Naive thymus-derived CD4-positive, alpha-beta T cell (primary cell): ENCODE results near the gene TEX29. TPM values are rescaled to one million over a fixed set of nuclear protein-coding genes. Genes with fewer than 3 reads are reported as not detected.

ENCODE experiments used
- ATAC-seq: fragments of 150-1000 bp; cut with Tn5 transposase; 2 replicates; pipeline ENCODE4 v1.10.0; 2021; ENCODE audit warnings: mild to moderate bottlenecking, moderate library complexity
- CTCF ChIA-PET: fragments of 350-600 bp; sonication (Branson Sonifier 250); formaldehyde crosslinking; loops from one replicate; lab custom pipeline; 2021; ENCODE audit warnings: antibody characterized with exemption; lab: Charles Lee
- POLR2A ChIA-PET: fragments of 350-600 bp; sonication (Branson Sonifier 250); formaldehyde crosslinking; loops from one replicate; lab custom pipeline; 2021; ENCODE audit warnings: antibody characterized with exemption, inconsistent platforms; lab: Charles Lee
- DNase-seq, 9 donors: peaks; one replicate each; pipeline versions ENCODE4 v3.0.0 to v3.0.0-alpha.2; 2020 to 2022; ENCODE audit warnings: mixed read lengths in 1 of 9
- H3K27ac ChIP-seq: one replicate; pipeline ENCODE4 v1.7.0; 2013; ENCODE audit warnings: mild to moderate bottlenecking, low read depth, low read length, moderate library complexity
- H3K27me3 ChIP-seq, 2 donors: one replicate each; pipeline ENCODE4 v1.7.0; 2013; ENCODE audit warnings: low read length in 2 of 2, mild to moderate bottlenecking in 2 of 2, moderate library complexity in 2 of 2; ENCODE audit not compliant: control insufficient read depth in 2 of 2, insufficient read depth in 2 of 2
- H3K36me3 ChIP-seq, 3 experiments: 1 replicate in 2 of 3; 2 replicates in 1 of 3; pipeline ENCODE4 v1.7.0; 2013; ENCODE audit warnings: low read length in 3 of 3, mild to moderate bottlenecking in 3 of 3, moderate library complexity in 1 of 3; ENCODE audit not compliant: insufficient read depth in 3 of 3, control insufficient read depth in 2 of 3
- H3K4me1 ChIP-seq, 2 donors: one replicate each; pipeline ENCODE4 v1.7.0; 2013; ENCODE audit warnings: low read length in 2 of 2, mild to moderate bottlenecking in 2 of 2, moderate library complexity in 1 of 2; ENCODE audit not compliant: control insufficient read depth in 2 of 2, insufficient read depth in 2 of 2
- H3K4me3 ChIP-seq: 2 replicates; pipeline ENCODE4 v1.7.0; 2013; ENCODE audit warnings: mild to moderate bottlenecking, low read length
- H3K9me3 ChIP-seq, 3 experiments: 1 replicate in 2 of 3; 2 replicates in 1 of 3; pipeline ENCODE4 v1.7.0; 2013; ENCODE audit warnings: low read length in 3 of 3; ENCODE audit not compliant: control insufficient read depth in 2 of 3
- H3K27ac Mint-ChIP-seq, 9 donors: one replicate each; pipeline ENCODE4 v1.8.0; 2020 to 2022; ENCODE audit warnings: mixed read lengths in 9 of 9, mild to moderate bottlenecking in 8 of 9, moderate library complexity in 5 of 9, inconsistent platforms in 2 of 9
- H3K27me3 Mint-ChIP-seq, 5 donors: one replicate each; pipeline ENCODE4 v1.8.0; 2021 to 2022; ENCODE audit warnings: mixed read lengths in 5 of 5, mild to moderate bottlenecking in 1 of 5
- H3K36me3 Mint-ChIP-seq, 5 donors: one replicate each; pipeline ENCODE4 v1.8.0; 2020 to 2022; ENCODE audit warnings: mixed read lengths in 5 of 5, mild to moderate bottlenecking in 3 of 5, inconsistent platforms in 1 of 5
- H3K4me1 Mint-ChIP-seq, 7 donors: one replicate each; pipeline ENCODE4 v1.8.0; 2020 to 2022; ENCODE audit warnings: mixed read lengths in 7 of 7, mild to moderate bottlenecking in 3 of 7, inconsistent platforms in 1 of 7
- H3K4me3 Mint-ChIP-seq, 10 donors: one replicate each; pipeline ENCODE4 v1.8.0; 2020 to 2022; ENCODE audit warnings: mild to moderate bottlenecking in 10 of 10, mixed read lengths in 10 of 10, moderate library complexity in 6 of 10, inconsistent platforms in 2 of 10
- H3K9me3 Mint-ChIP-seq, 11 donors: one replicate each; pipeline ENCODE4 v1.8.0; 2020 to 2022; ENCODE audit warnings: mixed read lengths in 11 of 11, mild to moderate bottlenecking in 4 of 11, inconsistent platforms in 1 of 11, moderate library complexity in 1 of 11
- intact Hi-C, 2 donors: fragments of 100-400 bp; cut with micrococcal nuclease; formaldehyde crosslinking; loops; one replicate each; pipeline ENCODE4 v1.15.1; 2023
- polyA plus RNA-seq, 2 donors: library from polyadenylated mRNA; unstranded; fragments of 300-500 nt; fragmentation: Illumina TruSeq; gene quantifications; one replicate each; pipeline ENCODE4 v1.2.3, GENCODE V29; 2021
- total RNA-seq, 6 experiments: library from RNA in 5 of 6; stranded (reverse) in 5 of 6; gene quantifications; 1 replicate in 5 of 6; 2 replicates in 1 of 6; pipeline ENCODE4 v1.2.3 and lab custom pipeline; 2021 to 2026

TEX29 gene
- total and polyA plus RNA-seq, 7 experiments from 2014 or later = 0.34 to 1.5 (median 0.64) TPM; not detected in 2

GRCh38 chr13:111337741-111338140, 17.3 kb downstream of the TEX29 start:
- H3K27me3 Mint-ChIP-seq = no peaks in the 10 kb centered on the region
- H3K4me1 ChIP-seq = no peaks in the 10 kb centered on the region
- peaks cover 3 to 59% (median 42%) of the 10 kb centered on the region in 5 donors for H3K36me3 Mint-ChIP-seq
- no peak overlapping the region for H3K4me3 Mint-ChIP-seq
- H3K27ac ChIP-seq = no peak overlapping the region
- no peak overlapping the region for H3K4me3 ChIP-seq
- no peak overlapping the region for H3K27ac Mint-ChIP-seq
- CTCF ChIA-PET = no interaction called here
- H3K4me1 Mint-ChIP-seq = no peaks in the 10 kb centered on the region
- POLR2A ChIA-PET = no interaction called here
- DNase-seq (no peak), ATAC-seq (no peak)
- H3K9me3 Mint-ChIP-seq = peaks cover 0 to 19% (median 6%) of the 10 kb centered on the region in 11 donors
- H3K27me3 ChIP-seq = no peaks in the 10 kb centered on the region
- intact Hi-C loops = no loop called here
- no peaks in the 10 kb centered on the region for H3K9me3 ChIP-seq
- no peaks in the 10 kb centered on the region for H3K36me3 ChIP-seq

GRCh38 chr13:111338841-111339240, 18.4 kb downstream of the TEX29 start:
- ChIA-PET CTCF (no interaction called here), POLR2A (no interaction called here)
- Mint-ChIP-seq H3K27me3 (no peaks in the 10 kb centered on the region), H3K4me3 (no peak overlapping the region), H3K36me3 (peaks cover 2 to 56% (median 39%) of the 10 kb centered on the region in 5 donors), H3K27ac (peak overlapping the region in 1 of 9 donors; percentile 3), H3K9me3 (peaks cover 0 to 10% (median 0%) of the 10 kb centered on the region in 11 donors), H3K4me1 (no peaks in the 10 kb centered on the region)
- Histone ChIP-seq H3K36me3 (no peaks in the 10 kb centered on the region), H3K27me3 (no peaks in the 10 kb centered on the region), H3K4me1 (no peaks in the 10 kb centered on the region), H3K9me3 (no peaks in the 10 kb centered on the region), H3K27ac (no peak overlapping the region), H3K4me3 (no peak overlapping the region)
- intact Hi-C loops = no loop called here
- DNase-seq (no peak), ATAC-seq (no peak)

GRCh38 chr13:111339366-111340143, 19.1 kb downstream of the TEX29 start:
- H3K4me3 Mint-ChIP-seq = no peak overlapping the region
- H3K27ac Mint-ChIP-seq = no peak overlapping the region
- peaks cover 0 to 6% (median 0%) of the 10 kb centered on the region in 11 donors for H3K9me3 Mint-ChIP-seq
- peaks cover 0 to 51% (median 35%) of the 10 kb centered on the region in 5 donors for H3K36me3 Mint-ChIP-seq
- Histone ChIP-seq H3K9me3 (no peaks in the 10 kb centered on the region), H3K27ac (no peak overlapping the region), H3K36me3 (no peaks in the 10 kb centered on the region), H3K27me3 (no peaks in the 10 kb centered on the region), H3K4me3 (no peak overlapping the region), H3K4me1 (no peaks in the 10 kb centered on the region)
- no peaks in the 10 kb centered on the region for H3K27me3 Mint-ChIP-seq
- CTCF ChIA-PET = no interaction called here
- ATAC-seq = no peak
- intact Hi-C loops = no loop called here
- H3K4me1 Mint-ChIP-seq = no peaks in the 10 kb centered on the region
- POLR2A ChIA-PET = no interaction called here
- DNase-seq = no peak

DNA sequence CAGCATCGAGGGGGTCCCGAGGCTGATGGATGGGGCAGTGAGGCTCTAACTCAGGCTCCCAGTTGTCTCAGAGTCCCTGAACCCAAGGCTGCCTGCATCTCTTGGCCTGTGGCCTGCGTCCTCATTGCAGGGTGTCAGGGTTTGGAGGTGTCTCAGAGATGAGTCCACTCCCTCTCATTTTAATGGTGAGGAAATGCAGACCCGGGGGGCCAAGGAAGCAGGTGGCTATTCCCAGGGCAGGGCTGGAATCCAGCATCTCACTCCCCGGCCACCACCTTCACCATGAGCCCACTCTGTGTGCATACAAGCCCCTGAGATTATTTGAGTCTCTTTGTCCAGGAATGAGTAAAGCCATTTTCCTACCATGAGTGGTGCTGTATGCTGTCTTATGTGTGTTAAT, 21.4 kb downstream of the TEX29 start:
- intact Hi-C loops = no loop called here

GRCh38 chr13:111342721-111343120, 22.3 kb downstream of the TEX29 start:
- peak overlapping the region in 1 of 9 donors; percentile 51 for H3K27ac Mint-ChIP-seq
- Histone ChIP-seq H3K27ac (no peak overlapping the region), H3K27me3 (no peaks in the 10 kb centered on the region), H3K4me1 (no peaks in the 10 kb centered on the region), H3K36me3 (no peaks in the 10 kb centered on the region), H3K4me3 (no peak overlapping the region), H3K9me3 (no peaks in the 10 kb centered on the region)
- peak overlapping the region in 1 of 10 donors; percentile 45 for H3K4me3 Mint-ChIP-seq
- peaks cover 0 to 26% (median 22%) of the 10 kb centered on the region in 5 donors for H3K36me3 Mint-ChIP-seq
- intact Hi-C loops = no loop called here
- peaks cover 0 to 6% (median 0%) of the 10 kb centered on the region in 11 donors for H3K9me3 Mint-ChIP-seq
- CTCF ChIA-PET = no interaction called here
- no peaks in the 10 kb centered on the region for H3K27me3 Mint-ChIP-seq
- POLR2A ChIA-PET = no interaction called here
- ATAC-seq = no peak
- no peaks in the 10 kb centered on the region for H3K4me1 Mint-ChIP-seq
- DNase-seq = no peak

More for the DNA sequence above, 21.4 kb downstream of the TEX29 start:
- H3K27ac ChIP-seq = no peak overlapping the region
- DNase-seq (no peak), ATAC-seq (no peak)
- H3K4me1 ChIP-seq = no peaks in the 10 kb centered on the region
- H3K4me3 Mint-ChIP-seq = no peak overlapping the region
- POLR2A ChIA-PET = no interaction called here
- peaks cover 0 to 31% (median 22%) of the 10 kb centered on the region in 5 donors for H3K36me3 Mint-ChIP-seq
- H3K27ac Mint-ChIP-seq = no peak overlapping the region
- CTCF ChIA-PET = interaction anchor here (0.7 kb wide), 1 partner anchor 63 kb away, joined by 3 read pairs; no protein-coding TSS in a partner anchor
- no peak overlapping the region for H3K4me3 ChIP-seq
- H3K9me3 Mint-ChIP-seq = peaks cover 0 to 6% (median 0%) of the 10 kb centered on the region in 11 donors
- H3K9me3 ChIP-seq = no peaks in the 10 kb centered on the region
- H3K27me3 ChIP-seq = no peaks in the 10 kb centered on the region
- H3K36me3 ChIP-seq = no peaks in the 10 kb centered on the region
- H3K27me3 Mint-ChIP-seq = no peaks in the 10 kb centered on the region
- H3K4me1 Mint-ChIP-seq = no peaks in the 10 kb centered on the region

- Mint-ChIP-seq H3K9me3 (peaks cover 0 to 6% (median 0%) of the 10 kb centered on the region in 11 donors), H3K36me3 (peaks cover 0 to 21% (median 18%) of the 10 kb centered on the region in 5 donors), H3K27me3 (no peaks in the 10 kb centered on the region), H3K4me1 (no peaks in the 10 kb centered on the region), H3K27ac (peak overlapping the region in 4 of 9 donors; percentile 5 to 75 (median 25)), H3K4me3 (peak overlapping the region in 1 of 10 donors; percentile 45)
- POLR2A ChIA-PET = no interaction called here
- ATAC-seq (no peak), DNase-seq (peak in 1 of 9 donors; percentile 19)
- Histone ChIP-seq H3K9me3 (no peaks in the 10 kb centered on the region), H3K27ac (no peak overlapping the region), H3K36me3 (no peaks in the 10 kb centered on the region), H3K27me3 (no peaks in the 10 kb centered on the region), H3K4me3 (no peak overlapping the region), H3K4me1 (no peaks in the 10 kb centered on the region)
- intact Hi-C loops = no loop called here
- CTCF ChIA-PET = no interaction called here
These were observed 22.9 kb downstream of the TEX29 start for GRCh38 chr13:111343186-111343805.
